Uterus (tissue), 4 donors: ENCODE data around the gene SLC9B1. TPM values are rescaled to one million over a fixed set of nuclear protein-coding genes. Genes with fewer than 3 reads are reported as not detected.

ENCODE experiments used
- DNase-seq, 2 donors: peaks; one replicate each; pipeline ENCODE4 v3.0.0-alpha.2; 2019 to 2020
- H3K27ac ChIP-seq, 2 donors: fragments of 200-600 bp; sonication (generic); 1 replicate in 1 of 2; 2 replicates in 1 of 2; pipeline ENCODE4 v1.5.1; 2016 to 2018
- H3K27me3 ChIP-seq, 2 donors: fragments of 200-600 bp; sonication (generic); one replicate each; pipeline ENCODE4 v1.5.1; 2018 to 2019; ENCODE audit warnings: control low read depth in 1 of 2
- H3K36me3 ChIP-seq, 2 donors: fragments of 200-600 bp; sonication (generic); one replicate each; pipeline ENCODE4 v1.5.1; 2019; ENCODE audit warnings: control low read depth in 1 of 2
- H3K4me1 ChIP-seq, 2 donors: fragments of 200-600 bp; sonication (generic); one replicate each; pipeline ENCODE4 v1.5.1; 2018 to 2019; ENCODE audit warnings: control low read depth in 1 of 2
- H3K4me3 ChIP-seq, 2 donors: fragments of 200-600 bp; sonication (generic); 1 replicate in 1 of 2; 2 replicates in 1 of 2; pipeline ENCODE4 v1.5.1; 2018 to 2019; ENCODE audit warnings: mild to moderate bottlenecking in 1 of 2
- H3K9me3 ChIP-seq, 2 donors: fragments of 200-600 bp; sonication (generic); one replicate each; pipeline ENCODE4 v1.5.1; 2019; ENCODE audit warnings: control low read depth in 1 of 2
- POLR2A ChIP-seq, 2 donors: fragments of 450-650 bp; IDR thresholded peaks; one replicate each; pipeline ENCODE4 v1.6.1; 2016; ENCODE audit warnings: antibody characterized with exemption in 2 of 2, mild to moderate bottlenecking in 1 of 2, moderate library complexity in 1 of 2
- intact Hi-C: fragments of 100-400 bp; cut with DNase I; formaldehyde crosslinking; loops from one replicate; pipeline ENCODE4 v1.15.1; 2023; ENCODE audit warnings: low total_unique reads
- total RNA-seq, 4 donors: library from RNA; depleted of rRNA in 3 of 4; stranded (reverse); fragments of >200 nt in 3 of 4; gene quantifications; one replicate each; pipeline versions ENCODE4 v1.1.0 to v1.2.4, GENCODE V29; 2014 to 2023
- TF ChIP-seq, protein P1 (sequence below), 4 experiments: fragments of 200-600 bp in 2 of 4; fragments of 450-650 bp in 2 of 4; sonication (generic) in 2 of 4; IDR thresholded peaks; one replicate each; pipeline ENCODE4 v1.5.1; 2016 to 2019; ENCODE audit warnings: antibody characterized with exemption in 4 of 4, mild to moderate bottlenecking in 2 of 4, moderate library complexity in 1 of 4
- donor health status: DM: yes; HTN: yes; CAD: no.

Gene SLC9B1
- total RNA-seq, 4 donors from 2014 or later, result 0.59 to 4.8 (median 2.5) TPM; not detected in 1

DNA sequence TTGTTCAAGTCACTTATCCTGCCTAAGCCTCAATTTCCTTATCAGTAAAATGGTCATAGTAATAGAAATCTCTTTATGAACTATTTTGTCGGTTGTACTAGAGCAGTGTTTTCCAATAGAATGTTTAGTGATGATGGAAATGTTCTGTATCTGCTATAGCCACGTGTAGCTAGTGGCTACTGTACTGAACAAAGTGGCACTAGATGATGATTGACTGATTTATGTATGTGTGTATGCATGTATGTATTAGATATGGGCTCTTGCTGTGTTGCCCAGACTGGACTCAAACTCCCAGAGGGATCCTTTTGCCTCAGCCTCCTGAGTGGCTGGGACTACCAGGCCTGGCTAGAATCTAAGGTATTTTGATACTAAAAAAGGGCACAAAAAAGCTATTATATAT is 24.7 kb upstream of the SLC9B1 start:
- Histone ChIP-seq H3K4me1 (no peaks in the 10 kb centered on the region), H3K9me3 (no peaks in the 10 kb centered on the region), H3K27ac (no peak overlapping the region), H3K4me3 (no peak overlapping the region), H3K27me3 (no peaks in the 10 kb centered on the region), H3K36me3 (no peaks in the 10 kb centered on the region)
- TF ChIP-seq POLR2A (IDR thresholded peaks at IDR 0.05), result no peak
- TF ChIP-seq, protein P1, sequence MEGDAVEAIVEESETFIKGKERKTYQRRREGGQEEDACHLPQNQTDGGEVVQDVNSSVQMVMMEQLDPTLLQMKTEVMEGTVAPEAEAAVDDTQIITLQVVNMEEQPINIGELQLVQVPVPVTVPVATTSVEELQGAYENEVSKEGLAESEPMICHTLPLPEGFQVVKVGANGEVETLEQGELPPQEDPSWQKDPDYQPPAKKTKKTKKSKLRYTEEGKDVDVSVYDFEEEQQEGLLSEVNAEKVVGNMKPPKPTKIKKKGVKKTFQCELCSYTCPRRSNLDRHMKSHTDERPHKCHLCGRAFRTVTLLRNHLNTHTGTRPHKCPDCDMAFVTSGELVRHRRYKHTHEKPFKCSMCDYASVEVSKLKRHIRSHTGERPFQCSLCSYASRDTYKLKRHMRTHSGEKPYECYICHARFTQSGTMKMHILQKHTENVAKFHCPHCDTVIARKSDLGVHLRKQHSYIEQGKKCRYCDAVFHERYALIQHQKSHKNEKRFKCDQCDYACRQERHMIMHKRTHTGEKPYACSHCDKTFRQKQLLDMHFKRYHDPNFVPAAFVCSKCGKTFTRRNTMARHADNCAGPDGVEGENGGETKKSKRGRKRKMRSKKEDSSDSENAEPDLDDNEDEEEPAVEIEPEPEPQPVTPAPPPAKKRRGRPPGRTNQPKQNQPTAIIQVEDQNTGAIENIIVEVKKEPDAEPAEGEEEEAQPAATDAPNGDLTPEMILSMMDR (IDR thresholded peaks at IDR 0.05), result no peak
- intact Hi-C loops, result no loop called here
- no peak for DNase-seq

DNA sequence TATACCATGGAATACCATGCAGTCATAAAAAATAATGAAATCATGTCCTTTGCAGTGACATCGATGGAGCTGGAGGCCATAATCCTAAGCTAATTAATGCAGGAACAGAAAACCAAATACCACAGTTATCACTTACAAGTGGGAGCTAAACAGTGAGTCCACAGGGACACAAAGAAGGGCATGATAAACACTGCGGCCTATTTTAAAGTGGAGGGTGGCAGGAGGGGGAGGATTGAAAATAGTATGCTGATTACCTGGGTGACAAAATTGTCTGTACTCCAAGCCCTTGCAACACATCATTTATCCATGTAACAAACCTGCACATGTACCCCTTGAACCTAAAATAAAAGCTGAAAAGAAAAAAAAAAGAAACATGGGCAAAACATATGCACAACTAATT is 16.7 kb upstream of the SLC9B1 start:
- H3K36me3 ChIP-seq, result no peaks in the 10 kb centered on the region
- DNase-seq, result no peak
- H3K4me1 ChIP-seq, result no peaks in the 10 kb centered on the region

DNA sequence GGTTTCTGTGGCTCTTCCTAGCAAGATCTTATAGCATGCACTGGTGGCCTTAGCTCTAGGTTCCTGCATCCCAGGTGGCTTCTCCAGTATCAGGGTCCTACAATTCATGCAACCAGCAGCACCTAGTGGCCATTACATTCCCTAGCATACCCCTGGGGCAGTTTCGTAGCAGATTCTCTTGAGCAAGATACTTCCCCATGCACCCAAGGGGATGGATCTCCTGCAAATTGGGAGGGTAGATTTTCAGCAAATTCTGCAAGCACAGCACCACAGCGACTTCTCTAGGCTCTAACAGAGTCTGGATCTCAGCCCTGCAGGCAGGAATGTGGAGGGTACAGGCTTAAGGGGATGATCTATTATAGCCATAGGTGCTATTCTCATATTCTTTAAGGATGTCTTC is 13.1 kb upstream of the SLC9B1 start:
- TF ChIP-seq, protein P1 (IDR thresholded peaks at IDR 0.05), result peak in 1 of 4 experiments; percentile 19
- no peak for TF ChIP-seq POLR2A (IDR thresholded peaks at IDR 0.05)
- Histone ChIP-seq H3K4me3 (no peak overlapping the region), H3K9me3 (peaks cover 0 to 5% of the 10 kb centered on the region in 2 donors), H3K27ac (no peak overlapping the region), H3K36me3 (no peaks in the 10 kb centered on the region), H3K4me1 (no peaks in the 10 kb centered on the region), H3K27me3 (no peaks in the 10 kb centered on the region)
- DNase-seq, result no peak
- intact Hi-C loops, result no loop called here

More for the DNA sequence above, 16.7 kb upstream of the SLC9B1 start:
- Histone ChIP-seq H3K9me3 (peaks cover 0 to 5% of the 10 kb centered on the region in 2 donors), H3K4me3 (no peak overlapping the region), H3K27ac (no peak overlapping the region), H3K27me3 (no peaks in the 10 kb centered on the region)
- TF ChIP-seq, protein P1 (IDR thresholded peaks at IDR 0.05), result no peak
- TF ChIP-seq POLR2A (IDR thresholded peaks at IDR 0.05), result no peak
- intact Hi-C loops, result no loop called here

DNA sequence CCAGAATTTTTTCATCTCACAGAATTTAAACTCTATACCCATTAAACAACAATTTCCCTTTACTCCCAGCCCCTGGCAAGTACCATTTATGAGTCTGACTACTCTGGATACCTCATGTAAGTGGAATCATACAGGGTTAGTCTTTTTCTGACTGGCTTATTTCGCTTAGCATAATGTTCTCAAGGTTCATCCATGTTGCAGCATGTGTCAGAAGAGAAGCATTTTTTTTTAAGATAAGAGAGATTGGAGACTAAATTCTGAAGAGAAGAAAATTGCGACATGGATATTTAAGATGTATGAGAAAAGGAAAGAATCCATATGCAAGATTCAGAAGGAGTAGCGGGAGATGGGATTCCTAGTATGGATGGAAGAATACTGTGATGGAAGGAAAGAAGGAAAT is 11.3 kb upstream of the SLC9B1 start:
- Histone ChIP-seq H3K4me1 (no peaks in the 10 kb centered on the region), H3K36me3 (no peaks in the 10 kb centered on the region), H3K4me3 (no peak overlapping the region), H3K9me3 (peaks cover 0 to 5% of the 10 kb centered on the region in 2 donors), H3K27me3 (no peaks in the 10 kb centered on the region), H3K27ac (no peak overlapping the region)
- no peak for DNase-seq
- intact Hi-C loops, result no loop called here
- TF ChIP-seq POLR2A (IDR thresholded peaks at IDR 0.05), result no peak
- TF ChIP-seq, protein P1 (IDR thresholded peaks at IDR 0.05), result no peak

DNA sequence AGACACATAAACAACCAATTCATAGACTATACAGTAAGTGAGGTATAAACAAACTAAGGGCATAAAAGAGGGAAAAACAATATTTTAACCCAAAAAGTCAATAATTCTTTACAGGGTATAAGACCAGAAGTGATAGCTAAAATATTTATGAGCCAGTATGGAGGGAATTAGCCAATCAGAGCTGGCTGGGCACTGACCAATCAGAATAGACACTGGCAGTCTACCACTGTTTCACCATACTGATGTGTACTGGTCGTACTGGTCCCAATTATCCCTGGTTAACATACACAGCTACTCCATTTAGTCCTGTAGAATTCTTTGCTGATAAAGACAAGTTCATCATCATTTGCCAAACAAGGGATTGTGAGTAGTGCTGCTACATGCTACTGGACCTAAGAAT is 9.8 kb upstream of the SLC9B1 start:
- Histone ChIP-seq H3K27me3 (no peaks in the 10 kb centered on the region), H3K4me3 (no peak overlapping the region), H3K9me3 (peaks cover 0 to 5% of the 10 kb centered on the region in 2 donors), H3K27ac (no peak overlapping the region), H3K4me1 (no peaks in the 10 kb centered on the region), H3K36me3 (no peaks in the 10 kb centered on the region)
- no peak for TF ChIP-seq POLR2A (IDR thresholded peaks at IDR 0.05)
- TF ChIP-seq, protein P1 (IDR thresholded peaks at IDR 0.05), result no peak
- no peak for DNase-seq
- intact Hi-C loops, result no loop called here
